GM12865 (cell line): ENCODE results near the gene LARP1.
"Not testable (repeated sequence)": the region's sequence is repeated elsewhere in the genome, so short reads cannot be mapped to it uniquely, and the experiment has no call there.

Source experiments
- DNase-seq: peaks from one replicate; pipeline ENCODE4 v3.0.0; 2010; ENCODE audit warnings: low read depth
- H3K4me3 ChIP-seq: 2 replicates; pipeline ENCODE4 v1.5.1; 2011; ENCODE audit warnings: mild to moderate bottlenecking, low read depth, low read length, control low read depth
- CTCF ChIP-seq: IDR thresholded peaks from 2 replicates; pipeline ENCODE4 v1.5.1; 2011; ENCODE audit warnings: low read length, control low read depth, low read depth, inconsistent platforms; ENCODE audit not compliant: insufficient read depth; ENCODE audit errors: missing control alignments

The LARP1 gene

GRCh38 chr5:154834053-154834452, 78.9 kb downstream of the LARP1 start:
- no peak overlapping the region for H3K4me3 ChIP-seq
- no peak for DNase-seq
- no peak for TF ChIP-seq CTCF

- H3K4me3 ChIP-seq, DNase-seq: not testable (repeated sequence)
These were observed 80.5 kb downstream of the LARP1 start for GRCh38 chr5:154835701-154836052.

- DNase-seq, result no peak
- no peak overlapping the region for H3K4me3 ChIP-seq
These were observed 81.0 kb downstream of the LARP1 start for GRCh38 chr5:154836225-154836624.

GRCh38 chr5:154837009-154837901, 82.1 kb downstream of the LARP1 start:
- TF ChIP-seq CTCF, result no peak
- no peak overlapping the region for H3K4me3 ChIP-seq
- no peak for DNase-seq

More at GRCh38 chr5:154836225-154836624, 81.0 kb downstream of the LARP1 start:
- no peak for TF ChIP-seq CTCF

DNA sequence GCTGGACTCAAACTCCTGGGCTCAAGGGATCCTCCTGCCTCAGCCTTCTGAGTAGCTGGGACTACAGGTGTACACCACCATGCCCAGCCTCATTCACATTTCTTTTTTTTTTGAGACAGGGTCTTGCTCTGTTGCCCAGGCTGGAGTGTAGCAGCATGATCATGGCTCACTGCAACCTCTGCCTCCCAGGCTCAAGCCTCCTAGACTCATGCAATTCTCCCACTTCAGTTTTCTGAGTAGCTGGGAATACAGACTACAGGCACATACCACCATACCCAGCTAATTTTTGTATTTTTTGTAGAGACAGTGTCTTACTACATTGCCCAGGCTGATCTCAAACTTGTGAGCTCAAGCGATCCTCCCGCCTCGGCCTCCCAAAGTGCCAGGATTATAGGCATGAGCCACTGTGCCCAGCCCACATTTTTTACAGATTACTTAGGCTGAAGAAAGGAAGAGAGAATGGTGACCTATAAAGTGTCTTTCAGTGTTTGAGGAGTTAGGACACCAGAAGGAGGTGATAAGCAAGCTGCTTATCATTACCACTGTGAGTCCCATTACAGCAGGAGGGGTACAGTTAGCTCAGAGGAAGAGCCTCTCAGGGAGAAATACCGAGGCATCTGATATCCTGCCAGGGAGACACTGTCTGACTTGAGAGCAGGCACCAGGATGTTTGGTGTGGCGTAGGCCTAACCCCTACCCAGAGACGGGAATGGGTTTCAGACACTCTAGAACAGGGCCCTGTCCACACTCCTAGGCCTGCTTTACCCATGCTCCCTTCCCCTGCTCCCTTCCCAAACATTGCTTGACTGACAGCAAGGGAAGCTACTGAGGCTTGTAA, 85.5 kb downstream of the LARP1 start:
- no peak overlapping the region for H3K4me3 ChIP-seq
- TF ChIP-seq CTCF, result no peak
- DNase-seq, result no peak

GRCh38 chr5:154841273-154841661, 86.1 kb downstream of the LARP1 start:
- DNase-seq, result no peak
- H3K4me3 ChIP-seq, result no peak overlapping the region
- no peak for TF ChIP-seq CTCF
